Measurements from ENCODE around the gene RNASEH2C.

RNASEH2C gene

DNA sequence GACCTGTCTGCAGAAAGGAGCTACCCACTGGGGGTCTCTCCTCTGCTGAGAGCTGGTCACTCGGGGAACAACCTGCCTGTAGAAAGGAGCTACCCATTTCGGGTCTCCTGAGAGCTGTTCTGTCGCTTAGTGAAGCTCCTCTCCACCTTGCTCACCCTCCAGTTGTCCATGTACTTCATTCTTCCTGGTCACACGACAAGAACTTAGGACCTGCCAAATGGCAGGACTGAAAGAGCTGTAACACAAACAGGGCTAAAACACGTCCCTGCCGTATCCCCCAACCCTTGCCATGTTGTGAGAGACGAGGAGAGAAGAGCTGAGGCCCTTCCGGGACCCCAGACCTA is 24.1 kb upstream of the RNASEH2C start:
- no peak overlapping the region for H2BK120ac ChIP-seq (ENCODE audit: low read depth, low read length)
- no peaks in the 10 kb centered on the region for H3K36me3 ChIP-seq (ENCODE audit: control insufficient read depth in 1 of 2, insufficient read depth in 2 of 2, low read depth in 1 of 2, low read length in 2 of 2)
- H2BK15ac ChIP-seq (ENCODE audit: low read depth, poor library complexity, severe bottlenecking) = no peak overlapping the region
- H3K4me1 ChIP-seq (ENCODE audit: control insufficient read depth, insufficient read depth, low read depth, low read length) = peaks cover 2% of the 10 kb centered on the region
- no peak overlapping the region for H2AK5ac ChIP-seq (ENCODE audit: low read length, severe bottlenecking)
- H3K14ac ChIP-seq (ENCODE audit: low read length in 2 of 2) = no peak overlapping the region
- no peak overlapping the region for H3K4me2 ChIP-seq (ENCODE audit: low read length, poor library complexity, severe bottlenecking)
- H3K79me1 ChIP-seq (replicated peaks; ENCODE audit: low read length, poor library complexity, severe bottlenecking) = no peaks in the 10 kb centered on the region
- no peak overlapping the region for H3K18ac ChIP-seq (ENCODE audit: low read depth in 1 of 2, low read length in 2 of 2)
- H2AFZ ChIP-seq (ENCODE audit: low read depth, low read length) = no peak overlapping the region
- H3K4ac ChIP-seq (ENCODE audit: low read depth in 1 of 2, low read length in 2 of 2) = no peak overlapping the region
- no peak overlapping the region for H2BK12ac ChIP-seq (ENCODE audit: low read length in 2 of 2)
- 72% methylated on average over 8 of the region's 8 CpGs for WGBS
- H4K91ac ChIP-seq (ENCODE audit: low read length) = no peak overlapping the region
- H3K27me3 ChIP-seq (ENCODE audit: control insufficient read depth in 1 of 2, insufficient read depth in 1 of 2, low read length in 2 of 2) = peaks cover 11 to 26% of the 10 kb centered on the region in 2 experiments
- H3K27ac ChIP-seq (ENCODE audit: low read length, poor library complexity, severe bottlenecking) = no peak overlapping the region
- no peak overlapping the region for H3K23ac ChIP-seq (ENCODE audit: low read length in 2 of 2)
- H4K8ac ChIP-seq (ENCODE audit: low read length) = no peak overlapping the region
- H3K9me3 ChIP-seq (ENCODE audit: control insufficient read depth, low read length) = no peaks in the 10 kb centered on the region
- no peak for DNase-seq
- H2BK5ac ChIP-seq (ENCODE audit: low read depth, low read length, poor library complexity, severe bottlenecking) = no peak overlapping the region
- no peak overlapping the region for H3K9ac ChIP-seq (ENCODE audit: low read length)
- H3K4me3 ChIP-seq (ENCODE audit: insufficient read depth in 1 of 2, low read depth in 1 of 2, low read length in 2 of 2) = no peak overlapping the region

DNA sequence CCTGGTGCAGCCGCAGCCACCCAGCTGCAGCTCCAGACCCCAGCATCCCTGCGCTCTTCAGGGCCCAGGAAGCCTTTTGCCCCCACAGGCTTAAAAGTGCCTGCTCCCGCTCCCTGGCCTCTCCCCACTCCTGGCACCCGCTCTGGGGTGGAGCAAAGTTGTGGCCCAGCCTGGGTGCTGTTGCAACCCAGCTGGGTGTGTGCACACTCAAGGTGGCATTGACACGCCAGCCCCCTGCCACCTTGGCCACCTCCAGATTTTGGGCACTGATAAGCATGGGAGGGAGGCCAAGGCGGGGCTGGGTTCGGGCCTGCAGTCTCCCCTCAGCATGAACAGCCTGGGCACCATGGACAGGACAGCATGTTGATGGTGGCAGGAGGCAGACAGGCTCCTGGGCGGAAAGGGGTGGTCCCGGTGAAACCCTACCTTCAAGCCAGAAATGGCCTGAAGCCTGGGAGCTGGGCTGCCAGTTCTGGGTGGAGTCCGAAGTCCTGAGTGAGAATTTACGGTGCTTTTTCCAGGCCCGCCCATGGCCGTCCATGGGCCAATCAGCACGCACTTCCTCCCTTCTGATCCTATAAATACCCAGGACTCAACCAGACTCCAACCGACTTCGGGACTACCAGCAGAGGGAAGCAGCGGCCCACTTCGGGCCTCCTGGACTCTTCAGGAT is 23.6 kb upstream of the RNASEH2C start:
- Histone ChIP-seq H3K4me2 (ENCODE audit: low read length, poor library complexity, severe bottlenecking) (no peak overlapping the region), H3K9me3 (ENCODE audit: control insufficient read depth, low read length) (no peaks in the 10 kb centered on the region), H3K18ac (ENCODE audit: low read depth in 1 of 2, low read length in 2 of 2) (no peak overlapping the region), H2BK15ac (ENCODE audit: low read depth, poor library complexity, severe bottlenecking) (no peak overlapping the region), H2BK12ac (ENCODE audit: low read length in 2 of 2) (no peak overlapping the region), H2AFZ (ENCODE audit: low read depth, low read length) (no peak overlapping the region), H3K79me1 (replicated peaks; ENCODE audit: low read length, poor library complexity, severe bottlenecking) (no peaks in the 10 kb centered on the region), H2BK120ac (ENCODE audit: low read depth, low read length) (no peak overlapping the region), H3K9ac (ENCODE audit: low read length) (no peak overlapping the region), H3K23ac (ENCODE audit: low read length in 2 of 2) (no peak overlapping the region), H3K27me3 (ENCODE audit: control insufficient read depth in 1 of 2, insufficient read depth in 1 of 2, low read length in 2 of 2) (peaks cover 9 to 21% of the 10 kb centered on the region in 2 experiments), H3K4ac (ENCODE audit: low read depth in 1 of 2, low read length in 2 of 2) (no peak overlapping the region), H3K4me3 (ENCODE audit: insufficient read depth in 1 of 2, low read depth in 1 of 2, low read length in 2 of 2) (no peak overlapping the region), H3K4me1 (ENCODE audit: control insufficient read depth, insufficient read depth, low read depth, low read length) (peaks cover 2% of the 10 kb centered on the region), H3K36me3 (ENCODE audit: control insufficient read depth in 1 of 2, insufficient read depth in 2 of 2, low read depth in 1 of 2, low read length in 2 of 2) (no peaks in the 10 kb centered on the region), H4K8ac (ENCODE audit: low read length) (no peak overlapping the region), H2AK5ac (ENCODE audit: low read length, severe bottlenecking) (no peak overlapping the region), H3K27ac (ENCODE audit: low read length, poor library complexity, severe bottlenecking) (no peak overlapping the region), H3K14ac (ENCODE audit: low read length in 2 of 2) (no peak overlapping the region), H4K91ac (ENCODE audit: low read length) (no peak overlapping the region), H2BK5ac (ENCODE audit: low read depth, low read length, poor library complexity, severe bottlenecking) (no peak overlapping the region)
- DNase-seq = peak; percentile 56
- WGBS = 75% methylated on average over 18 of the region's 18 CpGs

DNA sequence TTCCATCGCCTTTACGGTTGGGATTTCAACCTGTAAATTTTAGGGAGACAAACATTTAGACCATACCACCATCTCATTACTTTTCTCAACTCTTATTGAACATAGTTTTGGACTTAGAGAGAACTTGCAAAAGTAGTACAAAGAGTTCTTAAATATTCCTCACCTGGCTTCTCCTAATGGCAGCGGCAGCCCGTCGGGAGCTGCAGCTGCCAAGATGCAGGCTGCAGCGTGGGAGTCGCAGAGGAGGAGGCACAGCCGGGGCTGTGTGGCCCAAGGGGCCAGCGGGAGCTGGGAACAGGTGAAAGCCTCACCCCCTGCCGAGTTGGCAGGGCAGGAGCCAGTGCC is 23.1 kb upstream of the RNASEH2C start:
- WGBS = 84% methylated on average over 10 of the region's 10 CpGs
- no peak overlapping the region for H3K4me3 ChIP-seq (ENCODE audit: insufficient read depth in 1 of 2, low read depth in 1 of 2, low read length in 2 of 2)

DNA sequence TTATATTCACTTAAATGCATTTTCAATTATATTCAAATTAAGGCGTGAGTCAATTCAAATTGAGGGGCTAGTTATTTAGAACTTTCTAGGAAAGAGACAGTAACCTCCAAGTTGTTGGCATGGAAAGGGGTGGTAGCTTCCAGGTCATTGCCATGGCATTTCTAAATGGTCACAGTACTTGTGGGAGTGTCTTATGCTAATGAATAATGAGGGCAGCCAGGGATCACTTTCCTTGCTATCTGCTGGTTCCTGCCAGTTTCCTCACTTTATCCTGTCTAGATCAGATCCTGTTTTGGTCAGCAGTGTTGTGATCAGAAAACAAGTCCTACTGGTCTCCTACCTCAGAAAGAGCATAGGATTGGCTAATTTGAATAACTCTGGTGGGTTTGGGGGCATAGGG is 21.8 kb upstream of the RNASEH2C start:
- Histone ChIP-seq H3K36me3 (ENCODE audit: control insufficient read depth in 1 of 2, insufficient read depth in 2 of 2, low read depth in 1 of 2, low read length in 2 of 2) (no peaks in the 10 kb centered on the region), H2BK5ac (ENCODE audit: low read depth, low read length, poor library complexity, severe bottlenecking) (no peak overlapping the region), H3K27me3 (ENCODE audit: control insufficient read depth in 1 of 2, insufficient read depth in 1 of 2, low read length in 2 of 2) (peaks cover 9 to 14% of the 10 kb centered on the region in 2 experiments), H3K18ac (ENCODE audit: low read depth in 1 of 2, low read length in 2 of 2) (no peak overlapping the region), H3K4me1 (ENCODE audit: control insufficient read depth, insufficient read depth, low read depth, low read length) (peaks cover 2% of the 10 kb centered on the region), H3K23ac (ENCODE audit: low read length in 2 of 2) (no peak overlapping the region), H2AFZ (ENCODE audit: low read depth, low read length) (no peak overlapping the region), H3K9me3 (ENCODE audit: control insufficient read depth, low read length) (peaks cover 5% of the 10 kb centered on the region), H3K14ac (ENCODE audit: low read length in 2 of 2) (no peak overlapping the region), H2AK5ac (ENCODE audit: low read length, severe bottlenecking) (no peak overlapping the region), H3K79me1 (replicated peaks; ENCODE audit: low read length, poor library complexity, severe bottlenecking) (no peaks in the 10 kb centered on the region), H4K91ac (ENCODE audit: low read length) (no peak overlapping the region), H3K4me3 (ENCODE audit: insufficient read depth in 1 of 2, low read depth in 1 of 2, low read length in 2 of 2) (no peak overlapping the region), H3K4ac (ENCODE audit: low read depth in 1 of 2, low read length in 2 of 2) (no peak overlapping the region), H3K9ac (ENCODE audit: low read length) (no peak overlapping the region), H3K27ac (ENCODE audit: low read length, poor library complexity, severe bottlenecking) (no peak overlapping the region), H2BK15ac (ENCODE audit: low read depth, poor library complexity, severe bottlenecking) (no peak overlapping the region), H4K8ac (ENCODE audit: low read length) (no peak overlapping the region), H2BK120ac (ENCODE audit: low read depth, low read length) (no peak overlapping the region), H2BK12ac (ENCODE audit: low read length in 2 of 2) (no peak overlapping the region), H3K4me2 (ENCODE audit: low read length, poor library complexity, severe bottlenecking) (no peak overlapping the region)
- no peak for DNase-seq
- WGBS = 100% methylated on average over 1 of the region's 1 CpG

More for the DNA sequence above, 23.1 kb upstream of the RNASEH2C start:
- Histone ChIP-seq H3K4ac (ENCODE audit: low read depth in 1 of 2, low read length in 2 of 2) (no peak overlapping the region), H2AK5ac (ENCODE audit: low read length, severe bottlenecking) (no peak overlapping the region), H3K36me3 (ENCODE audit: control insufficient read depth in 1 of 2, insufficient read depth in 2 of 2, low read depth in 1 of 2, low read length in 2 of 2) (no peaks in the 10 kb centered on the region), H3K18ac (ENCODE audit: low read depth in 1 of 2, low read length in 2 of 2) (no peak overlapping the region), H2BK15ac (ENCODE audit: low read depth, poor library complexity, severe bottlenecking) (no peak overlapping the region), H3K27me3 (ENCODE audit: control insufficient read depth in 1 of 2, insufficient read depth in 1 of 2, low read length in 2 of 2) (peaks cover 9 to 20% of the 10 kb centered on the region in 2 experiments), H3K4me2 (ENCODE audit: low read length, poor library complexity, severe bottlenecking) (no peak overlapping the region), H2AFZ (ENCODE audit: low read depth, low read length) (no peak overlapping the region), H2BK12ac (ENCODE audit: low read length in 2 of 2) (no peak overlapping the region), H4K8ac (ENCODE audit: low read length) (no peak overlapping the region), H3K4me1 (ENCODE audit: control insufficient read depth, insufficient read depth, low read depth, low read length) (peaks cover 2% of the 10 kb centered on the region), H4K91ac (ENCODE audit: low read length) (no peak overlapping the region), H3K27ac (ENCODE audit: low read length, poor library complexity, severe bottlenecking) (no peak overlapping the region), H3K79me1 (replicated peaks; ENCODE audit: low read length, poor library complexity, severe bottlenecking) (no peaks in the 10 kb centered on the region), H3K9me3 (ENCODE audit: control insufficient read depth, low read length) (no peaks in the 10 kb centered on the region), H2BK5ac (ENCODE audit: low read depth, low read length, poor library complexity, severe bottlenecking) (no peak overlapping the region), H3K23ac (ENCODE audit: low read length in 2 of 2) (no peak overlapping the region), H3K14ac (ENCODE audit: low read length in 2 of 2) (no peak overlapping the region), H3K9ac (ENCODE audit: low read length) (no peak overlapping the region), H2BK120ac (ENCODE audit: low read depth, low read length) (no peak overlapping the region)
- no peak for DNase-seq

Data from mesenchymal stem cell (in vitro differentiated cells and primary cell).